Upper lobe of left lung (tissue), 6 donors: Measurements from ENCODE around the gene HOXA6. TPM values are rescaled to one million over a fixed set of nuclear protein-coding genes. Genes with fewer than 3 reads are reported as not detected.

ENCODE experiments used
- ATAC-seq, 2 donors: fragments of 200-7000 bp; cut with Tn5 transposase; one replicate each; pipeline ENCODE4 v1.9.1; 2022; ENCODE audit warnings: mild to moderate bottlenecking in 2 of 2, moderate library complexity in 2 of 2; ENCODE audit not compliant: low FRiP score in 2 of 2
- DNase-seq, 2 donors: peaks; one replicate each; pipeline ENCODE4 v3.0.0-alpha.2; 2019 to 2020
- H3K27ac ChIP-seq, 4 donors: fragments of 200-600 bp; sonication (generic); one replicate each; pipeline ENCODE4 v1.5.1; 2016 to 2019
- H3K27me3 ChIP-seq, 4 donors: fragments of 200-600 bp; sonication (generic); one replicate each; pipeline ENCODE4 v1.5.1; 2017 to 2019
- H3K36me3 ChIP-seq, 4 donors: fragments of 200-600 bp; sonication (generic); one replicate each; pipeline ENCODE4 v1.5.1; 2016 to 2019
- H3K4me1 ChIP-seq, 4 donors: fragments of 200-600 bp; sonication (generic); one replicate each; pipeline ENCODE4 v1.5.1; 2018 to 2019
- H3K4me3 ChIP-seq, 4 donors: fragments of 200-600 bp; sonication (generic); one replicate each; pipeline ENCODE4 v1.5.1; 2017 to 2019; ENCODE audit warnings: mild to moderate bottlenecking in 2 of 4, moderate library complexity in 1 of 4
- H3K9me3 ChIP-seq, 4 donors: fragments of 200-600 bp; sonication (generic); one replicate each; pipeline ENCODE4 v1.5.1; 2018 to 2019
- EP300 ChIP-seq, 4 donors: sonication (generic); formaldehyde crosslinking; IDR thresholded peaks; one replicate each; pipeline ENCODE4 v1.5.1; 2017; ENCODE audit warnings: antibody characterized with exemption in 4 of 4, control low read depth in 2 of 4
- POLR2A ChIP-seq, 4 donors: fragments of 450-650 bp; IDR thresholded peaks; one replicate each; pipeline ENCODE4 v1.5.1; 2016 to 2017; ENCODE audit warnings: antibody characterized with exemption in 4 of 4, mild to moderate bottlenecking in 2 of 4
- POLR2AphosphoS5 ChIP-seq, 2 donors: sonication (generic); formaldehyde crosslinking; IDR thresholded peaks; one replicate each; pipeline ENCODE4 v1.5.1; 2017; ENCODE audit warnings: antibody characterized with exemption in 2 of 2
- WGBS, 2 donors: methylation state at CpG; one replicate each; pipeline ENCODE4 v1.1.5; 2017 to 2018; 5-methylcytosine and 5-hydroxymethylcytosine counted together
- total RNA-seq, 6 donors: library from RNA; depleted of rRNA in 4 of 6; stranded (reverse); fragments of >200 nt in 4 of 6; gene quantifications; one replicate each; pipeline versions ENCODE4 v1.1.0 to v1.2.1, GENCODE V29; 2016 to 2021
- TF ChIP-seq, protein P1 (sequence below), 6 experiments: fragments of 450-650 bp in 4 of 6; fragments of 200-600 bp in 2 of 6; sonication (generic) in 2 of 6; IDR thresholded peaks; one replicate each; pipeline ENCODE4 v1.5.1; 2016 to 2019; ENCODE audit warnings: antibody characterized with exemption in 6 of 6
- donor health status: DM: no; HTN: no; CAD: no; lungs with moderate emphysema.
- donor health status: DM: no; HTN: yes; CAD: no; lungs with severe emphysema.

The HOXA6 gene
- total RNA-seq, 6 donors from 2014 or later: 0.61 to 8.4 (median 4.0) TPM; not detected in 1

DNA sequence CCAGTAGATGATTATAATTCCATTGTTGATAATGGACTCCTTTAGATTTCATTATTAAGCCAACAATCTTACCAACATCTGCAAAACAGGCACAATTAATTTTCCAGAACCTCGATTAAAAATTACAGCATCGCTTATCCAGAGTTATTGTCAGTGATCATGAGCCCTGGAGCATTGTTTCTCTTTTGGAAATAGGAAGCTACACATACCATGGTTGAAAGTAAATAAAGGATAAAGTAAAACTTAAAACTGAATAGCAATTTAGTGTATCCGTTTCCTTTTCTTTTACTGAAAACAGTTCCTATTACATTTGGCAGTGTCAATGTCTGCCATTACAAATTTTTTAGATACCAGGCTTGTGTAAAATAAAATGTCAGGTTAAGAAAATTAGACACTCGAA, 35.2 kb downstream of the HOXA6 start:
- peaks cover 16 to 34% (median 30%) of the 10 kb centered on the region in 4 donors for H3K4me1 ChIP-seq
- H3K4me3 ChIP-seq: peak overlapping the region in 1 of 4 donors; percentile 72
- no peaks in the 10 kb centered on the region for H3K9me3 ChIP-seq
- ATAC-seq (no peak), DNase-seq (no peak)
- WGBS, 2 donors: 25 to 41% methylated on average over 4 of the region's 4 CpGs
- peak overlapping the region in 3 of 4 donors; percentile 60 to 95 (median 92) for H3K27ac ChIP-seq
- no peaks in the 10 kb centered on the region for H3K36me3 ChIP-seq
- TF ChIP-seq POLR2AphosphoS5 (IDR thresholded peaks at IDR 0.05) (no peak), EP300 (IDR thresholded peaks at IDR 0.05) (no peak), POLR2A (IDR thresholded peaks at IDR 0.05) (no peak)
- TF ChIP-seq, protein P1, sequence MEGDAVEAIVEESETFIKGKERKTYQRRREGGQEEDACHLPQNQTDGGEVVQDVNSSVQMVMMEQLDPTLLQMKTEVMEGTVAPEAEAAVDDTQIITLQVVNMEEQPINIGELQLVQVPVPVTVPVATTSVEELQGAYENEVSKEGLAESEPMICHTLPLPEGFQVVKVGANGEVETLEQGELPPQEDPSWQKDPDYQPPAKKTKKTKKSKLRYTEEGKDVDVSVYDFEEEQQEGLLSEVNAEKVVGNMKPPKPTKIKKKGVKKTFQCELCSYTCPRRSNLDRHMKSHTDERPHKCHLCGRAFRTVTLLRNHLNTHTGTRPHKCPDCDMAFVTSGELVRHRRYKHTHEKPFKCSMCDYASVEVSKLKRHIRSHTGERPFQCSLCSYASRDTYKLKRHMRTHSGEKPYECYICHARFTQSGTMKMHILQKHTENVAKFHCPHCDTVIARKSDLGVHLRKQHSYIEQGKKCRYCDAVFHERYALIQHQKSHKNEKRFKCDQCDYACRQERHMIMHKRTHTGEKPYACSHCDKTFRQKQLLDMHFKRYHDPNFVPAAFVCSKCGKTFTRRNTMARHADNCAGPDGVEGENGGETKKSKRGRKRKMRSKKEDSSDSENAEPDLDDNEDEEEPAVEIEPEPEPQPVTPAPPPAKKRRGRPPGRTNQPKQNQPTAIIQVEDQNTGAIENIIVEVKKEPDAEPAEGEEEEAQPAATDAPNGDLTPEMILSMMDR (IDR thresholded peaks at IDR 0.05): no peak
- peaks cover 0 to 3% (median 0%) of the 10 kb centered on the region in 4 donors for H3K27me3 ChIP-seq

DNA sequence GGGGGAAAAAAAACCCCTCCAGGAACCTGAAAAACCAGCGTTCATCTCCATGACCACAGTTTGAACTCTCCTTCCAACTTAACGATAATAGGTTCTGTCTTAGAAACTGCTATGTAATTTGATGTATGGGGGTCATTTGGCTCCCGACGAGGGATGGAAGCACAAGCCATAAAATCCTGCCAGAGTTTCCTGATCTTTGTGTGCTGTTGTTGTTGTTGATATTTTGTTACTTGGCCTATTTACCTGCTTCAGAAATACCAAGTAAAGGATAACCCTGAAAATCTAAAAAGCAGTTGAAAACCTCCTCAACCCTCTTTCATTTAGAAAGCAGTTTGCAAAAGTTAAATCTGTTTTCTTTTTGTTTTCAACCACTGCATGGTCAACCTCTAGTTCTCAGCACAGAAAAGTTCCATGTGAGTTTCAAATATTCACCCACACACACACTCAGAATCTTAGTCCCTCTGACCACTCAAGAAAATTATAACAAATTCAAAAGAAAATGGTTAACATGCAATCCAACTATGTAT, 35.8 kb downstream of the HOXA6 start:
- peak overlapping the region in 1 of 4 donors; percentile 72 for H3K4me3 ChIP-seq

DNA sequence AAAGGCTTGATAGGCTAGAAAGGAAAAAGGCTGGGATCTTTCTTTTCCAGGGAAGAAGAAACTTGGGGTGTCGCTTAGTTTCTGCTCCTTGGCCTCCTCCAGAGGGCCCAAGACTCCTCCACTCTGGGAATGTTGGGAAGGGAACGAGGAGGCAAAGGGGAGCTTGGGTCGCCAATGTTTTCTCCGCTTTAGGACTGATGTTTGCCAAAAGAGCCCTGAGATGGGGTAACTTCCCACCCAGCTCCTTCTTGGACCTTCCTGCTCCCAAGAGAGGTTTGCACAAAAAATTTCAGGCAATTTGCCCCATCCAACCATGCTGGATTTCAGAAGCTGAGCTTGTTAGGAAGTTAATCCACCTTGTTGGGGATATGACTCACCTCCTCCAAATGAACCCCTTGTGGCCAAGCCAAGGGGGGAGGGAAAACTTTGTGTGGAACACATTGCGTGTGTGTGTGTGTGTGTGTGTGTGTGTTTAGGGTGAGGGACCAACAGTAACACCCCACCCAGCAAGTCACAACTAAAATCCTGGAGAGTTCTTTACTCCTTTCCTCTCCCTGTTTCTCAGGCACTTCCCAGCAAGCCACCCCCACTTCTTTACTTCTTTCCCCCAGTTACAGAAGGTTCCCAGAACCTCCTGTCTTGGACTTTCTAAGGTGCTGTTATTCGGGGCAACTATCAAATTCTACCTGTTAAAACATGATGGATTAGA, 36.4 kb downstream of the HOXA6 start:
- peak overlapping the region; percentile 44 to 95 (median 60) for H3K27ac ChIP-seq
- TF ChIP-seq, protein P1 (IDR thresholded peaks at IDR 0.05): no peak
- TF ChIP-seq POLR2A (IDR thresholded peaks at IDR 0.05) (no peak), POLR2AphosphoS5 (IDR thresholded peaks at IDR 0.05) (peak in 1 of 2 donors; percentile 67), EP300 (IDR thresholded peaks at IDR 0.05) (no peak)
- no peaks in the 10 kb centered on the region for H3K36me3 ChIP-seq
- peak overlapping the region in 2 of 4 donors; percentile 27 to 72 for H3K4me3 ChIP-seq
- peak in 1 of 2 donors; percentile 22 for ATAC-seq
- no peak for DNase-seq
- peaks cover 16 to 37% (median 35%) of the 10 kb centered on the region in 4 donors for H3K4me1 ChIP-seq
- 45 to 68% methylated on average over 6 of the region's 6 CpGs for WGBS, 2 donors
- no peaks in the 10 kb centered on the region for H3K9me3 ChIP-seq
- H3K27me3 ChIP-seq: peaks cover 0 to 3% (median 0%) of the 10 kb centered on the region in 4 donors

More for the DNA sequence above, 35.8 kb downstream of the HOXA6 start:
- no peak for TF ChIP-seq POLR2A (IDR thresholded peaks at IDR 0.05)
- TF ChIP-seq EP300 (IDR thresholded peaks at IDR 0.05): no peak
- TF ChIP-seq POLR2AphosphoS5 (IDR thresholded peaks at IDR 0.05): no peak
- TF ChIP-seq, protein P1 (IDR thresholded peaks at IDR 0.05): no peak
- ATAC-seq: no peak
- no peak for DNase-seq
- Histone ChIP-seq H3K27ac (peak overlapping the region; percentile 44 to 95 (median 60)), H3K9me3 (no peaks in the 10 kb centered on the region), H3K4me1 (peaks cover 16 to 37% (median 34%) of the 10 kb centered on the region in 4 donors), H3K27me3 (peaks cover 0 to 3% (median 0%) of the 10 kb centered on the region in 4 donors), H3K36me3 (no peaks in the 10 kb centered on the region)
- WGBS, 2 donors: 36 to 57% methylated on average over 4 of the region's 4 CpGs

DNA sequence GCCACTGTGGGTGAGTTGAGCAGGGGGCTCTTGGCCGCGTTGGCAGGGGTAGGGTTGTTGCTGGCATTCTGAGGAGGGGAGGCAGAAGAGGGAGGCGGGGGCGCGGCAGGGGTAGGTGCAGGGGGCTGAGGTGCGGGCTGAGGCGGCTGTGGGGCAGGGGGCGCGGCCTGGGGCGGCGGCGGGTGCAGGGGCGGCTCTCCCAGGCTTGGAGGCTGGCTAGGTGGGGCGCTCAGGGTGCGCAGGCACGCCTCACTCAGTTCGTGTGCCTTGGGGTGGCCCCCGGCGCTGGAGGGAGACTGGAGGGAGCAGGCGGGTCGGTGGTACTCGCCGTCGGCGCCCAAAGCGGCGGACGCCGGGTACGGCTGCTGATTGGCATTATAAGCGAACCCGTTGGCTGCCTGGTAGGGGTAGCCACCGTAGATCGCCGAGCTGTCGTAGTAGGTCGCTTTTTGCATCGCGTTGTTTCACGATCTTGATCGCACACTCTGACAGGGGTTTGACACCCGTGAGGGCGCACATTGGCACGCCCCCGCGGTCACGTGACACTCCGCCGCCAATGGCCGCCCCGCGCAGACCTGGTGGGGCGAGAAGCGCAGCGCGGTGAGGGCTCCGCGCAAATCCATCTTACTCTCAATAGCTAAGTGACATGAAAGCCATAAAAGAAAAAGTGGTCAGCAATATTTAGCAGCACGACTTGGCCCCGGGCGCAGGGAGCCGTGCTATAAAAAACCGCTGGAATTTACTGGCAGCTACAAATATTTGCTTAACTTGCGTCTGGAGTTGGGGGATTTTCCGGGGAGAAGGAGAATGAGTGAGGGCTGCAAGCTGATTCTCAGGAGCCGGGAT, 37.2 kb downstream of the HOXA6 start:
- Histone ChIP-seq H3K4me3 (peak overlapping the region in 2 of 4 donors; percentile 20 to 27), H3K36me3 (no peaks in the 10 kb centered on the region), H3K27ac (peak overlapping the region; percentile 60 to 95 (median 76)), H3K4me1 (peaks cover 16 to 38% (median 35%) of the 10 kb centered on the region in 4 donors), H3K27me3 (peaks cover 0 to 3% (median 0%) of the 10 kb centered on the region in 4 donors), H3K9me3 (no peaks in the 10 kb centered on the region)
- WGBS, 2 donors: 62 to 75% methylated on average over 53 to 66 of the region's 66 CpGs
- TF ChIP-seq POLR2AphosphoS5 (IDR thresholded peaks at IDR 0.05): peak in 1 of 2 donors; percentile 45
- no peak for TF ChIP-seq EP300 (IDR thresholded peaks at IDR 0.05)
- ATAC-seq: peak in 1 of 2 donors; percentile 55
- peak in 1 of 2 donors; percentile 93 for DNase-seq
